ENCODE results near the gene ASCC1. TPM values are rescaled to one million over a fixed set of nuclear protein-coding genes. Genes with fewer than 3 reads are reported as not detected.

Gene ASCC1
- total RNA-seq, 1 donor from 2014 or later: 38.5 TPM

DNA sequence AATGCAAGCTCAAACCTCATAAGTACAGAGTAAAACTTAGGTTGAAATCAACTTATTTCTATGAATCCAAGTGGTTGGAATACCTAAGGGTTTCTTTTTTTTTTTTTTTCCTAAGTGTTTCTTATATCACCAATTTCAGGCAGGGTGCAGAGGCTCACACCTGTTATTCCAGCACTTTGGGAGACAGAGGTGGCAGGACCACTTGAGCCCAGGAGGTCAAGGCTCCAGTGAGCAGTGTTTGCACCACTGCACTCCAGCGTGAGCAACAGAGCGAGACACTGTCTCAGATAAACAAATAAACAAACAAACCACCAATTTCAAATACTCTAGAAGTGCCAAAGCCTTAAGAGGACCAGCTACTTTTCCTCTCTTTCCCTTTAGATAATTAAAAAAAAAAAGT lies 88.5 kb downstream of the ASCC1 start:
- no peaks in the 10 kb centered on the region for H3K4me1 ChIP-seq
- no peak for DNase-seq (ENCODE audit: extremely low spot score in 2 of 2)
- H3K27me3 ChIP-seq: no peaks in the 10 kb centered on the region
- H3K27ac ChIP-seq: no peak overlapping the region
- intact Hi-C loops (cut with DNase I): no loop called here
- H3K4me3 ChIP-seq: no peak overlapping the region
- H3K36me3 ChIP-seq: peaks cover 0 to 4% of the 10 kb centered on the region in 2 donors
- TF ChIP-seq POLR2AphosphoS5 (IDR thresholded peaks at IDR 0.05; ENCODE audit: insufficient read depth in 1 of 2, low read depth in 1 of 2) (no peak), CTCF (IDR thresholded peaks at IDR 0.05) (no peak), POLR2A (IDR thresholded peaks at IDR 0.05) (no peak)
- H3K9me3 ChIP-seq: no peaks in the 10 kb centered on the region

DNA sequence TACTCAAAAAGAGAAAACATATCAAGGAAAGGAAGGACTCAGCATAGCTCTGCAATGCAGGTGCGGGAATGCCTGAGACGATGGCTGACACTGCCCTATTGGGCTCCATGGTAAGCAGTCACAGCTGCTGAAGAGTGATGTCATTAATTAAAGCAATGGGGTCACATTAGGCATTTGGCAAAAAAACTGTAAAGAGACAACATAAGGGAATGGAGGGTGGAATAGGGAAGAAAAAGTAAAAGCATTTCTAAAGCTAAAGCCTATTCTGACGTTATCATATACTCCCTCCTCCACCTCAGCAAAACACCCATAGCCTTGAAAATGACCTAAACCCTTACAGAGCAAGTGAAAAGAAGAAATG lies 89.2 kb downstream of the ASCC1 start:
- Histone ChIP-seq H3K4me1 (no peaks in the 10 kb centered on the region), H3K36me3 (peaks cover 0 to 2% of the 10 kb centered on the region in 2 donors), H3K4me3 (no peak overlapping the region), H3K9me3 (no peaks in the 10 kb centered on the region), H3K27ac (no peak overlapping the region), H3K27me3 (no peaks in the 10 kb centered on the region)
- TF ChIP-seq CTCF (IDR thresholded peaks at IDR 0.05): no peak
- TF ChIP-seq POLR2AphosphoS5 (IDR thresholded peaks at IDR 0.05; ENCODE audit: insufficient read depth in 1 of 2, low read depth in 1 of 2): no peak
- no peak for TF ChIP-seq POLR2A (IDR thresholded peaks at IDR 0.05)
- intact Hi-C loops (cut with DNase I): no loop called here
- DNase-seq (ENCODE audit: extremely low spot score in 2 of 2): no peak

- Histone ChIP-seq H3K36me3 (no peaks in the 10 kb centered on the region), H3K4me1 (no peaks in the 10 kb centered on the region), H3K27me3 (no peaks in the 10 kb centered on the region), H3K4me3 (no peak overlapping the region), H3K27ac (no peak overlapping the region), H3K9me3 (no peaks in the 10 kb centered on the region)
- DNase-seq (ENCODE audit: extremely low spot score in 2 of 2): no peak
- intact Hi-C loops (cut with DNase I): no loop called here
- no peak for TF ChIP-seq POLR2A (IDR thresholded peaks at IDR 0.05)
- peak in 1 of 3 experiments; percentile 32 for TF ChIP-seq CTCF (IDR thresholded peaks at IDR 0.05)
These were observed 89.7 kb downstream of the ASCC1 start for GRCh38 chr10:72126184-72126871.

DNA sequence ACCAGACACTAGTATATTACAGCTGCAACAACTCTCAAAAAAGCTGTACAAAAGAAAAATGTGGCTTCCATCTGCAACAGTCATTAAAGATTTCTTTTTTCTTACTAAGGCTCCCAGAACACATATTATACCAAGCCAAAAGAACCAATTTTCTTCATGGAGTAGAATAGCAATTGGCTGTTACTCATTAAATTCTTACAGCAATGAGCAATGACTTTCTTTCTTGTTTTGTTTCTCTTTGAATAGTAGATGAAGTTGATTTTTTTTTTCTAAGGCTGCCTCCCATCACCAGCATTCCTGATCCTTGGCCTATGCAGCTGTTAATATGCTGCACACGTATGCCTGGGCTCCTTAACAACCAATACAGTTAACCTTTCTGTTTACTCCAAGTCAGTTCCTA lies 91.1 kb downstream of the ASCC1 start:
- no peak for DNase-seq (ENCODE audit: extremely low spot score in 2 of 2)
- no peaks in the 10 kb centered on the region for H3K36me3 ChIP-seq
- H3K4me3 ChIP-seq: no peak overlapping the region
- no peak for TF ChIP-seq POLR2AphosphoS5 (IDR thresholded peaks at IDR 0.05; ENCODE audit: insufficient read depth in 1 of 2, low read depth in 1 of 2)
- TF ChIP-seq CTCF (IDR thresholded peaks at IDR 0.05): no peak
- TF ChIP-seq POLR2A (IDR thresholded peaks at IDR 0.05): no peak
- intact Hi-C loops (cut with DNase I): no loop called here
- H3K9me3 ChIP-seq: no peaks in the 10 kb centered on the region
- no peak overlapping the region for H3K27ac ChIP-seq
- H3K27me3 ChIP-seq: no peaks in the 10 kb centered on the region
- H3K4me1 ChIP-seq: no peaks in the 10 kb centered on the region

DNA sequence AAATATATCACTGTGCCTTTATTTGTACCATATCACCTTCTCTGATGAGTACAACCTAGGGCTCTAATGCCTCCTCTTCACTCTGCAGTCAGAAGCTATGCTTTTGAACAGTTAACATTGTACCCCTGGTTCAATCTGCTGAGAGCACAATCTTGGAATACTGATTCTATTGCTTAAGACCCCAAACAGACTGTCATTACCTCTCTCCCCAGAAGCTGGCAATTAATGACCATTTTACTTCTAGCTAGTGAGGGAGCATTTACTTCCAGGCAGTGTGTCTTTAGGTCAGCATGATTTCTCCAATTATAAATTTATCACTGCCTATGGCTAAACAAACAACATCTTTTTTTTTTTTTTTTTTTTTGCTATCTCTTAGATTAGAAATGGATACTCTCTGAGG lies 91.7 kb downstream of the ASCC1 start:
- Histone ChIP-seq H3K9me3 (no peaks in the 10 kb centered on the region), H3K27me3 (no peaks in the 10 kb centered on the region), H3K27ac (no peak overlapping the region), H3K4me3 (no peak overlapping the region), H3K36me3 (no peaks in the 10 kb centered on the region), H3K4me1 (no peaks in the 10 kb centered on the region)
- DNase-seq (ENCODE audit: extremely low spot score in 2 of 2): no peak
- intact Hi-C loops (cut with DNase I): no loop called here
- TF ChIP-seq POLR2AphosphoS5 (IDR thresholded peaks at IDR 0.05; ENCODE audit: insufficient read depth in 1 of 2, low read depth in 1 of 2) (no peak), POLR2A (IDR thresholded peaks at IDR 0.05) (no peak), CTCF (IDR thresholded peaks at IDR 0.05) (no peak)
